Skeletal muscle tissue (tissue), 4 donors: ENCODE data around the gene DNAJB2. TPM values are rescaled to one million over a fixed set of nuclear protein-coding genes. Genes with fewer than 3 reads are reported as not detected.
A peak's percentile ranks its signal among the peaks of the same experiment; 100 is the strongest.

Experiments
- H3K27ac ChIP-seq: one replicate; pipeline ENCODE4 v1.7.0; 2013; ENCODE audit warnings: mild to moderate bottlenecking, low read depth, low read length, inconsistent platforms
- H3K27me3 ChIP-seq, 3 donors: one replicate each; pipeline ENCODE4 v1.7.0; 2013; ENCODE audit warnings: low read length in 3 of 3; ENCODE audit not compliant: control insufficient read depth in 3 of 3, insufficient read depth in 3 of 3
- H3K36me3 ChIP-seq, 3 donors: one replicate each; pipeline ENCODE4 v1.7.0; 2013; ENCODE audit warnings: low read length in 3 of 3; ENCODE audit not compliant: control insufficient read depth in 3 of 3, insufficient read depth in 3 of 3
- H3K4me1 ChIP-seq, 3 donors: one replicate each; pipeline ENCODE4 v1.7.0; 2013; ENCODE audit warnings: low read length in 3 of 3, mild to moderate bottlenecking in 3 of 3; ENCODE audit not compliant: control insufficient read depth in 3 of 3, insufficient read depth in 3 of 3
- H3K4me3 ChIP-seq, 3 donors: one replicate each; pipeline ENCODE4 v1.7.0; 2013; ENCODE audit warnings: low read length in 3 of 3
- H3K9ac ChIP-seq, 3 donors: one replicate each; pipeline ENCODE4 v1.7.0; 2013; ENCODE audit warnings: low read length in 3 of 3, mild to moderate bottlenecking in 3 of 3, moderate library complexity in 2 of 3, low read depth in 1 of 3
- H3K9me3 ChIP-seq, 3 donors: one replicate each; pipeline ENCODE4 v1.7.0; 2013; ENCODE audit warnings: low read length in 3 of 3; ENCODE audit not compliant: control insufficient read depth in 3 of 3
- total RNA-seq: library from RNA; depleted of rRNA; stranded (reverse); fragments of >200 nt; gene quantifications from one replicate; pipeline ENCODE4 v1.2.3, GENCODE V29; 2014
- donor health status: Osteomylitis.

DNAJB2 gene
- total RNA-seq, 1 donor from 2014 or later = 49.6 TPM

- no peaks in the 10 kb centered on the region for H3K9me3 ChIP-seq
- no peaks in the 10 kb centered on the region for H3K36me3 ChIP-seq
- no peaks in the 10 kb centered on the region for H3K27me3 ChIP-seq
- no peak overlapping the region for H3K27ac ChIP-seq
- peaks cover 15 to 30% (median 20%) of the 10 kb centered on the region in 3 donors for H3K4me1 ChIP-seq
- H3K9ac ChIP-seq = no peak overlapping the region
- H3K4me3 ChIP-seq = no peak overlapping the region
Measured at GRCh38 chr2:219272995-219273394, 6.2 kb upstream of the DNAJB2 start.

GRCh38 chr2:219273937-219274336 is 5.2 kb upstream of the DNAJB2 start:
- Histone ChIP-seq H3K4me1 (peaks cover 24 to 39% (median 30%) of the 10 kb centered on the region in 3 donors), H3K27ac (peak overlapping the region; percentile 88), H3K27me3 (no peaks in the 10 kb centered on the region), H3K4me3 (peak overlapping the region in 1 of 3 donors; percentile 58), H3K9ac (peak overlapping the region; percentile 16 to 79 (median 47)), H3K36me3 (no peaks in the 10 kb centered on the region), H3K9me3 (no peaks in the 10 kb centered on the region)

DNA sequence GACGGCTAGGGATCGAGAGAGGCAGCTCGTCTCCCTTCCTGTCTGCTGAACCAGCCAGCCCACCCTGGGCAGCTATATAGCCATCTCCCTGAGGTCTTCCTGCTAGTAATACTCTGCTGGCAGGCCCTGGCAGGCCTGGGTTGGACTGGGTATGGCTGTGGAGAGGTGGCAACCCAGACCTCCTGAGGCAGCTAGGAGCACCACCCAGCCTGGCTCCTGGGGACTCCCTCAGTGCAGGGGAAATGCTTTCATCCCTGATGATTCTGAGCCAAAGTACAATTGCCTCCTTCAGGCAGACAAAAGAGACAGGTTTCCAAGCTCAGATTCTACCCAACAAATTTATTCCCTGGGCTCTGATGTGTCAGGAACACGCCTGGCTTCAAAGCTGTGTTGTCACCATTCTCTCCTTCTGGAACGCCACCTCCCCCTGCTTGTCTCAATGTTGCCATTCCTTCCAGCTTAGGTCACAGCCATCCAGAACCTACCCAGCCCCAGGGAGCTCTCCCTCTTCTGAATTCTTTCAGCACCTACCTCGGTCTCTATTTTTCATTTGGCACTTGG is 4.7 kb upstream of the DNAJB2 start:
- H3K4me1 ChIP-seq = peaks cover 24 to 37% (median 28%) of the 10 kb centered on the region in 3 donors
- peak overlapping the region; percentile 88 for H3K27ac ChIP-seq
- H3K9me3 ChIP-seq = no peaks in the 10 kb centered on the region
- peak overlapping the region in 1 of 3 donors; percentile 58 for H3K4me3 ChIP-seq
- H3K36me3 ChIP-seq = no peaks in the 10 kb centered on the region
- H3K27me3 ChIP-seq = no peaks in the 10 kb centered on the region
- peak overlapping the region; percentile 16 to 79 (median 47) for H3K9ac ChIP-seq

GRCh38 chr2:219277703-219278654 is 1.2 kb upstream of the DNAJB2 start:
- H3K27ac ChIP-seq = peak overlapping the region; percentile 90
- H3K4me1 ChIP-seq = peaks cover 38 to 57% (median 40%) of the 10 kb centered on the region in 3 donors
- peak overlapping the region; percentile 80 to 90 (median 86) for H3K9ac ChIP-seq
- peak overlapping the region; percentile 56 to 77 (median 67) for H3K4me3 ChIP-seq
- no peaks in the 10 kb centered on the region for H3K9me3 ChIP-seq
- no peaks in the 10 kb centered on the region for H3K27me3 ChIP-seq
- peaks cover 25 to 28% (median 26%) of the 10 kb centered on the region in 3 donors for H3K36me3 ChIP-seq

- Histone ChIP-seq H3K4me3 (peak overlapping the region; percentile 36 to 77 (median 71)), H3K9ac (peak overlapping the region; percentile 80 to 90 (median 86)), H3K27me3 (no peaks in the 10 kb centered on the region), H3K4me1 (peaks cover 38 to 56% (median 40%) of the 10 kb centered on the region in 3 donors), H3K36me3 (peaks cover 33 to 35% (median 33%) of the 10 kb centered on the region in 3 donors), H3K27ac (peak overlapping the region; percentile 90), H3K9me3 (no peaks in the 10 kb centered on the region)
Measured at GRCh38 chr2:219278655-219279150, 463 bp upstream of the DNAJB2 start.

GRCh38 chr2:219279916-219280516 is 850 bp downstream of the DNAJB2 start:
- Histone ChIP-seq H3K9me3 (no peaks in the 10 kb centered on the region), H3K27me3 (no peaks in the 10 kb centered on the region), H3K4me1 (peaks cover 29 to 44% (median 30%) of the 10 kb centered on the region in 3 donors), H3K4me3 (peak overlapping the region; percentile 87 to 92 (median 88)), H3K9ac (peak overlapping the region; percentile 90 to 94 (median 91)), H3K27ac (peak overlapping the region; percentile 90), H3K36me3 (peaks cover 46 to 47% (median 46%) of the 10 kb centered on the region in 3 donors)

- H3K27me3 ChIP-seq = no peaks in the 10 kb centered on the region
- H3K9me3 ChIP-seq = no peaks in the 10 kb centered on the region
- peak overlapping the region in 2 of 3 donors; percentile 88 to 92 for H3K4me3 ChIP-seq
- H3K4me1 ChIP-seq = peaks cover 30 to 45% (median 31%) of the 10 kb centered on the region in 3 donors
- H3K9ac ChIP-seq = peak overlapping the region in 1 of 3 donors; percentile 94
- peaks cover 52 to 53% (median 53%) of the 10 kb centered on the region in 3 donors for H3K36me3 ChIP-seq
- no peak overlapping the region for H3K27ac ChIP-seq
Measured at GRCh38 chr2:219280651-219281050, 1.5 kb downstream of the DNAJB2 start.

GRCh38 chr2:219281588-219281987 is 2.4 kb downstream of the DNAJB2 start:
- no peak overlapping the region for H3K27ac ChIP-seq
- H3K36me3 ChIP-seq = peaks cover 54 to 59% (median 58%) of the 10 kb centered on the region in 3 donors
- no peak overlapping the region for H3K4me3 ChIP-seq
- H3K4me1 ChIP-seq = peaks cover 32 to 52% (median 36%) of the 10 kb centered on the region in 3 donors
- peak overlapping the region in 1 of 3 donors; percentile 12 for H3K9ac ChIP-seq
- H3K27me3 ChIP-seq = no peaks in the 10 kb centered on the region
- no peaks in the 10 kb centered on the region for H3K9me3 ChIP-seq

- H3K4me1 ChIP-seq = peaks cover 32 to 55% (median 35%) of the 10 kb centered on the region in 3 donors
- H3K36me3 ChIP-seq = peaks cover 54 to 59% (median 58%) of the 10 kb centered on the region in 3 donors
Measured at GRCh38 chr2:219282375-219282774, 3.2 kb downstream of the DNAJB2 start.

More at GRCh38 chr2:219282375-219282774, 3.2 kb downstream of the DNAJB2 start:
- Histone ChIP-seq H3K4me3 (no peak overlapping the region), H3K9me3 (no peaks in the 10 kb centered on the region), H3K27ac (no peak overlapping the region), H3K27me3 (no peaks in the 10 kb centered on the region), H3K9ac (no peak overlapping the region)
